HEK293 (cell line): Measurements from ENCODE around the gene KRTAP13-2.

ENCODE experiments used
- CTCF ChIA-PET: fragments of 350-600 bp; formaldehyde crosslinking; extraction: SDS; loops from one replicate; lab custom pipeline; 2021; ENCODE audit warnings: antibody characterized with exemption; lab: Yijun Ruan, JAX
- POLR2A ChIA-PET: fragments of 300-600 bp; formaldehyde crosslinking; extraction: SDS; loops from one replicate; lab custom pipeline; 2020; ENCODE audit warnings: antibody characterized with exemption, inconsistent platforms; lab: Yijun Ruan, JAX
- H3K27ac ChIP-seq: fragments of 200-500 bp; sonication (Bioruptor generic); 2 replicates; pipeline ENCODE4 v1.5.1; 2014; ENCODE audit warnings: low read depth, low read length, control low read depth, inconsistent platforms; ENCODE audit errors: extremely low read depth
- H3K36me3 ChIP-seq, 2 experiments: fragments of 200-500 bp in 1 of 2; sonication (Bioruptor generic) in 1 of 2; 1 replicate in 1 of 2; 2 replicates in 1 of 2; pipeline ENCODE4 v1.5.1; 2014 to 2017; ENCODE audit warnings: inconsistent platforms in 2 of 2, low read length in 2 of 2; ENCODE audit not compliant: control insufficient read depth in 2 of 2, insufficient read depth in 1 of 2
- H3K4me1 ChIP-seq: fragments of 200-500 bp; sonication (Bioruptor generic); 2 replicates; pipeline ENCODE4 v1.5.1; 2014; ENCODE audit warnings: mild to moderate bottlenecking, low read length, inconsistent platforms; ENCODE audit not compliant: control insufficient read depth, insufficient read depth
- H3K4me3 ChIP-seq: 2 replicates; pipeline ENCODE4 v1.5.1; 2011; ENCODE audit warnings: low read depth, mild to moderate bottlenecking, control low read depth, low read length, moderate library complexity
- H3K9me3 ChIP-seq: fragments of 200-500 bp; sonication (Bioruptor generic); 2 replicates; pipeline ENCODE4 v1.5.1; 2014; ENCODE audit warnings: low read depth, low read length, inconsistent platforms; ENCODE audit not compliant: control insufficient read depth, insufficient read depth
- EGR2 ChIP-seq: fragments of 450-650 bp; formaldehyde crosslinking; IDR thresholded peaks from 2 replicates; pipeline ENCODE4 v1.5.1; 2016; ENCODE audit warnings: low read depth, missing biosample characterization, missing genetic modification characterization
- HOXA7 ChIP-seq: sonication (generic); formaldehyde crosslinking; IDR thresholded peaks from 2 replicates; pipeline ENCODE4 v1.8.1; 2022; ENCODE audit warnings: missing genetic modification reagents, borderline replicate concordance
- HOXD13 ChIP-seq: sonication (generic); formaldehyde crosslinking; IDR thresholded peaks from 2 replicates; pipeline ENCODE4 v1.8.0; 2022; ENCODE audit warnings: missing genetic modification reagents, borderline replicate concordance
- SP2 ChIP-seq: fragments of 450-650 bp; formaldehyde crosslinking; IDR thresholded peaks from 2 replicates; pipeline ENCODE4 v1.5.1; 2016; ENCODE audit warnings: missing biosample characterization, missing genetic modification characterization
- TRIM28 ChIP-seq: IDR thresholded peaks from 2 replicates; pipeline ENCODE4 v1.6.1; 2011; ENCODE audit warnings: low read length, control low read depth, borderline replicate concordance
- YY2 ChIP-seq: fragments of 450-650 bp; formaldehyde crosslinking; IDR thresholded peaks from 2 replicates; pipeline ENCODE4 v1.5.1; 2016; ENCODE audit warnings: missing biosample characterization, missing genetic modification characterization
- ZFP41 ChIP-seq: fragments of 450-650 bp; formaldehyde crosslinking; IDR thresholded peaks from 2 replicates; pipeline ENCODE4 v1.5.1; 2016; ENCODE audit warnings: missing biosample characterization, missing genetic modification characterization, borderline replicate concordance
- ZNF157 ChIP-seq: fragments of 450-650 bp; formaldehyde crosslinking; IDR thresholded peaks from 2 replicates; pipeline ENCODE4 v1.5.1; 2016; ENCODE audit warnings: missing biosample characterization, missing genetic modification characterization
- ZNF202 ChIP-seq: fragments of 450-650 bp; formaldehyde crosslinking; IDR thresholded peaks from 2 replicates; pipeline ENCODE4 v1.5.1; 2016; ENCODE audit warnings: missing biosample characterization, missing genetic modification characterization, borderline replicate concordance
- ZNF221 ChIP-seq: fragments of 450-650 bp; formaldehyde crosslinking; IDR thresholded peaks from 2 replicates; pipeline ENCODE4 v1.5.1; 2017; ENCODE audit warnings: missing biosample characterization, missing genetic modification characterization, borderline replicate concordance
- ZNF404 ChIP-seq: fragments of 450-650 bp; formaldehyde crosslinking; IDR thresholded peaks from 2 replicates; pipeline ENCODE4 v1.5.1; 2017; ENCODE audit warnings: missing biosample characterization, missing genetic modification characterization
- ZNF521 ChIP-seq: fragments of 450-650 bp; formaldehyde crosslinking; IDR thresholded peaks from 2 replicates; pipeline ENCODE4 v1.5.1; 2017; ENCODE audit warnings: missing biosample characterization, mild to moderate bottlenecking, missing genetic modification characterization
- ZNF544 ChIP-seq: fragments of 450-650 bp; formaldehyde crosslinking; IDR thresholded peaks from 2 replicates; pipeline ENCODE4 v1.5.0; 2017; ENCODE audit warnings: missing biosample characterization, missing genetic modification characterization
- ZNF549 ChIP-seq: fragments of 450-650 bp; IDR thresholded peaks from 2 replicates; pipeline ENCODE4 v1.5.1; 2018; ENCODE audit warnings: missing biosample characterization, missing genetic modification characterization, mild to moderate bottlenecking, inconsistent platforms, moderate library complexity
- ZNF610 ChIP-seq: fragments of 450-650 bp; formaldehyde crosslinking; IDR thresholded peaks from 2 replicates; pipeline ENCODE4 v1.5.1; 2016; ENCODE audit warnings: missing biosample characterization, missing genetic modification characterization, borderline replicate concordance
- ZNF629 ChIP-seq: fragments of 450-650 bp; formaldehyde crosslinking; IDR thresholded peaks from 2 replicates; pipeline ENCODE4 v1.5.1; 2017; ENCODE audit warnings: missing biosample characterization, missing genetic modification characterization
- ZNF677 ChIP-seq: fragments of 450-650 bp; IDR thresholded peaks from 2 replicates; pipeline ENCODE4 v1.5.0; 2018; ENCODE audit warnings: missing biosample characterization, mild to moderate bottlenecking, missing genetic modification characterization, moderate library complexity
- ZNF701 ChIP-seq: fragments of 450-650 bp; formaldehyde crosslinking; IDR thresholded peaks from 2 replicates; pipeline ENCODE4 v1.5.1; 2016; ENCODE audit warnings: missing biosample characterization, missing genetic modification characterization
- ZNF707 ChIP-seq: fragments of 450-650 bp; formaldehyde crosslinking; IDR thresholded peaks from 2 replicates; pipeline ENCODE4 v1.5.1; 2016; ENCODE audit warnings: missing biosample characterization, missing genetic modification characterization
- ZNF768 ChIP-seq: fragments of 450-650 bp; formaldehyde crosslinking; IDR thresholded peaks from 2 replicates; pipeline ENCODE4 v1.5.1; 2018; ENCODE audit warnings: missing biosample characterization, mild to moderate bottlenecking, missing genetic modification characterization
- TF ChIP-seq, protein P1 (sequence below): fragments of 450-650 bp; formaldehyde crosslinking; IDR thresholded peaks from 2 replicates; pipeline ENCODE4 v1.5.1; 2017; ENCODE audit warnings: missing biosample characterization, mild to moderate bottlenecking, missing genetic modification characterization, moderate library complexity
- TF ChIP-seq, protein P2 (sequence below): fragments of 450-650 bp; formaldehyde crosslinking; IDR thresholded peaks from 2 replicates; pipeline ENCODE4 v1.5.1; 2016; ENCODE audit warnings: missing biosample characterization, missing genetic modification characterization
- TF ChIP-seq, protein P3 (sequence below): fragments of 450-650 bp; formaldehyde crosslinking; IDR thresholded peaks from 2 replicates; pipeline ENCODE4 v1.5.1; 2016; ENCODE audit warnings: missing biosample characterization, missing genetic modification characterization
- TF ChIP-seq, protein P4 (sequence below): fragments of 450-650 bp; formaldehyde crosslinking; IDR thresholded peaks from 2 replicates; pipeline ENCODE4 v1.5.0; 2017; ENCODE audit warnings: missing biosample characterization, missing genetic modification characterization, borderline replicate concordance
- TF ChIP-seq, protein P5 (sequence below): fragments of 450-650 bp; formaldehyde crosslinking; IDR thresholded peaks from 2 replicates; pipeline ENCODE4 v1.5.1; 2016; ENCODE audit warnings: missing biosample characterization, missing genetic modification characterization

The KRTAP13-2 gene

DNA sequence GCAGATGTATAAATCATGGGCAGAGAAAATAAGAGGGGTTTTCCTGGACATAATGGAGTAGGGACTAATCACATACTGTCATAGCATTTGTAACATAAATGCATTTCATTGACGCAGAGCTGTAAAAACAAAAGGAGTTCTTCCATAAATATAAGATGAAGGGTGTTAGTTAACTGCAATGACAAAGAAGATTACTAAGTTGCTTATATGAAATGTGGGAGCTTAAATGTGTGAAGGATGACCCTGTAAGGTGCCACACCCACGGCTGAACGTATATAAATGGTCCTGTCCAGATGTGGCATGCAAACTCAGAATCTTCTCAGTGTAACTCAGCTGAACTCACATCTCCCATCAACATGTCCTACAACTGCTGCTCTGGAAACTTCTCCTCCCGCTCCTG is 23.7 kb upstream of the KRTAP13-2 start, which contains the start of gene KRTAP13-1:
Gene KRTAP13-1 (plus strand): TSS at position 301 of the 400 bp plus-strand sequence. CDS start 56 bp downstream, at position 357.
- Histone ChIP-seq H3K4me3 (no peak within 1 kb of the TSS), H3K4me1 (no peaks in the 10 kb centered on the region), H3K36me3 (no peaks in the 10 kb centered on the region), H3K9me3 (no peaks in the 10 kb centered on the region), H3K27ac (no peak within 1 kb of the TSS)
- no peak for TF ChIP-seq ZNF521 (tag by site-specific recombination)
- no peak for TF ChIP-seq ZNF610 (tag by site-specific recombination)
- no peak for TF ChIP-seq ZNF629 (tag by site-specific recombination)
- no peak for TF ChIP-seq ZNF544
- TF ChIP-seq TRIM28, result no peak
- no peak for TF ChIP-seq ZNF768 (tag by site-specific recombination)
- no peak for TF ChIP-seq ZNF701 (tag by site-specific recombination)
- TF ChIP-seq, protein P1, sequence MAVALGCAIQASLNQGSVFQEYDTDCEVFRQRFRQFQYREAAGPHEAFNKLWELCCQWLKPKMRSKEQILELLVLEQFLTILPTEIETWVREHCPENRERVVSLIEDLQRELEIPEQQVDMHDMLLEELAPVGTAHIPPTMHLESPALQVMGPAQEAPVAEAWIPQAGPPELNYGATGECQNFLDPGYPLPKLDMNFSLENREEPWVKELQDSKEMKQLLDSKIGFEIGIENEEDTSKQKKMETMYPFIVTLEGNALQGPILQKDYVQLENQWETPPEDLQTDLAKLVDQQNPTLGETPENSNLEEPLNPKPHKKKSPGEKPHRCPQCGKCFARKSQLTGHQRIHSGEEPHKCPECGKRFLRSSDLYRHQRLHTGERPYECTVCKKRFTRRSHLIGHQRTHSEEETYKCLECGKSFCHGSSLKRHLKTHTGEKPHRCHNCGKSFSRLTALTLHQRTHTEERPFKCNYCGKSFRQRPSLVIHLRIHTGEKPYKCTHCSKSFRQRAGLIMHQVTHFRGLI (tag by site-specific recombination), result no peak
- TF ChIP-seq HOXD13, result no peak
- no peak for TF ChIP-seq ZNF157 (tag by site-specific recombination)
- TF ChIP-seq SP2 (tag by site-specific recombination), result no peak
- TF ChIP-seq ZNF707 (tag by site-specific recombination), result no peak
- TF ChIP-seq ZFP41 (tag by site-specific recombination), result no peak
- no peak for TF ChIP-seq ZNF404
- TF ChIP-seq, protein P2, sequence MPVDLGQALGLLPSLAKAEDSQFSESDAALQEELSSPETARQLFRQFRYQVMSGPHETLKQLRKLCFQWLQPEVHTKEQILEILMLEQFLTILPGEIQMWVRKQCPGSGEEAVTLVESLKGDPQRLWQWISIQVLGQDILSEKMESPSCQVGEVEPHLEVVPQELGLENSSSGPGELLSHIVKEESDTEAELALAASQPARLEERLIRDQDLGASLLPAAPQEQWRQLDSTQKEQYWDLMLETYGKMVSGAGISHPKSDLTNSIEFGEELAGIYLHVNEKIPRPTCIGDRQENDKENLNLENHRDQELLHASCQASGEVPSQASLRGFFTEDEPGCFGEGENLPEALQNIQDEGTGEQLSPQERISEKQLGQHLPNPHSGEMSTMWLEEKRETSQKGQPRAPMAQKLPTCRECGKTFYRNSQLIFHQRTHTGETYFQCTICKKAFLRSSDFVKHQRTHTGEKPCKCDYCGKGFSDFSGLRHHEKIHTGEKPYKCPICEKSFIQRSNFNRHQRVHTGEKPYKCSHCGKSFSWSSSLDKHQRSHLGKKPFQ (tag by site-specific recombination), result no peak
- ChIA-PET CTCF (no interaction called here), POLR2A (no interaction called here)

DNA sequence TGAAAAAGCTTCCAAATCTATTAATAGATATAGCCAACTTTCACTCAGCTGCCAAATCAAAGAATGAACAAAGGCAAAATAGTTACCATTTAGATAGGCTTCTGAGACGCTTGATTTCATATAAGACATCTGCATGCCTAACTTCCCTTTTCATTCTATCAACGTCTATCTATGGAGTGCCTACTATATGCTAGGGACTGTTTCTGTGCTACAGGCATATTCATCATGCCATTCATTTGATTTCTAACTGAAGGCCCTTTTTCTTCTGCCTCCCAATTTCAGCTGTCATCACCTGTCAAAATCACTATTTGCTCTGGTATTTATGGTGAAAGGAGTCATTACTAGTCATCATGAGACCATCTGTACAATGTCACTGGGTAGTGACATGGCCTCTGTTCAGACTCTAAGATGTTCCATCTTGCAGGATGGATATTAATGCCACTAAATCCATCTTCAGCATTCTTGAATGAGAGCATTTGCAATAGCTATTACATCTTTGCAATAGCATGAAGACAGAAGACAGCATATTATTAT is 19.5 kb upstream of the KRTAP13-2 start:
- Histone ChIP-seq H3K36me3 (no peaks in the 10 kb centered on the region), H3K9me3 (no peaks in the 10 kb centered on the region), H3K4me3 (no peak overlapping the region), H3K27ac (no peak overlapping the region), H3K4me1 (no peaks in the 10 kb centered on the region)
- no peak for TF ChIP-seq EGR2 (tag by site-specific recombination)
- POLR2A ChIA-PET, result no interaction called here
- CTCF ChIA-PET, result interaction anchor here (1.4 to 2.1 kb wide), 2 partner anchors 18 to 51 kb away, joined by 8 to 9 read pairs; no protein-coding TSS in a partner anchor

DNA sequence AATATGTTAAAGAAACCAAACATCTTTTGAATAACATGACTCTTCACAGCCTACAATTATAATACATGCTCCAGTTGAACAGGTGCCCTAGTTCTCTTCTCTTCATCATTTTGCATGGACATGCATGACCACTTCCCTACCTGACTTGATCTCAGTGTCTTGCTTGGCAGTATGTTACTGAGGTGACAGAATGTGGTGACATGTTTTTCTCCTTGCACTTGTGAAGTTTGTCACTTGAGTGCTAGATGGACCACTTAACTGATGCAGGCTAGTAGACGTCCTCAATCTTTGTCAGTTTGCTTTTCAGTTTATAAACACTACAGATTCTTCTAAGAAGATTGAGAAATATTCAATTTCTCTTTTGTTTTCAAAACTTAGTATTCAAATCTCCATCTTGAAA is 10.1 kb upstream of the KRTAP13-2 start:
- no peak overlapping the region for H3K27ac ChIP-seq
- no peaks in the 10 kb centered on the region for H3K36me3 ChIP-seq
- no peaks in the 10 kb centered on the region for H3K4me1 ChIP-seq
- H3K4me3 ChIP-seq, result no peak overlapping the region
- ChIA-PET POLR2A (no interaction called here), CTCF (no interaction called here)
- H3K9me3 ChIP-seq, result no peaks in the 10 kb centered on the region
- TF ChIP-seq ZNF549, result no peak
- no peak for TF ChIP-seq ZNF221 (tag by site-specific recombination)
- TF ChIP-seq ZNF707 (tag by site-specific recombination), result no peak
- TF ChIP-seq, protein P3, sequence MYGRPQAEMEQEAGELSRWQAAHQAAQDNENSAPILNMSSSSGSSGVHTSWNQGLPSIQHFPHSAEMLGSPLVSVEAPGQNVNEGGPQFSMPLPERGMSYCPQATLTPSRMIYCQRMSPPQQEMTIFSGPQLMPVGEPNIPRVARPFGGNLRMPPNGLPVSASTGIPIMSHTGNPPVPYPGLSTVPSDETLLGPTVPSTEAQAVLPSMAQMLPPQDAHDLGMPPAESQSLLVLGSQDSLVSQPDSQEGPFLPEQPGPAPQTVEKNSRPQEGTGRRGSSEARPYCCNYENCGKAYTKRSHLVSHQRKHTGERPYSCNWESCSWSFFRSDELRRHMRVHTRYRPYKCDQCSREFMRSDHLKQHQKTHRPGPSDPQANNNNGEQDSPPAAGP, result no peak
- TF ChIP-seq, protein P4, sequence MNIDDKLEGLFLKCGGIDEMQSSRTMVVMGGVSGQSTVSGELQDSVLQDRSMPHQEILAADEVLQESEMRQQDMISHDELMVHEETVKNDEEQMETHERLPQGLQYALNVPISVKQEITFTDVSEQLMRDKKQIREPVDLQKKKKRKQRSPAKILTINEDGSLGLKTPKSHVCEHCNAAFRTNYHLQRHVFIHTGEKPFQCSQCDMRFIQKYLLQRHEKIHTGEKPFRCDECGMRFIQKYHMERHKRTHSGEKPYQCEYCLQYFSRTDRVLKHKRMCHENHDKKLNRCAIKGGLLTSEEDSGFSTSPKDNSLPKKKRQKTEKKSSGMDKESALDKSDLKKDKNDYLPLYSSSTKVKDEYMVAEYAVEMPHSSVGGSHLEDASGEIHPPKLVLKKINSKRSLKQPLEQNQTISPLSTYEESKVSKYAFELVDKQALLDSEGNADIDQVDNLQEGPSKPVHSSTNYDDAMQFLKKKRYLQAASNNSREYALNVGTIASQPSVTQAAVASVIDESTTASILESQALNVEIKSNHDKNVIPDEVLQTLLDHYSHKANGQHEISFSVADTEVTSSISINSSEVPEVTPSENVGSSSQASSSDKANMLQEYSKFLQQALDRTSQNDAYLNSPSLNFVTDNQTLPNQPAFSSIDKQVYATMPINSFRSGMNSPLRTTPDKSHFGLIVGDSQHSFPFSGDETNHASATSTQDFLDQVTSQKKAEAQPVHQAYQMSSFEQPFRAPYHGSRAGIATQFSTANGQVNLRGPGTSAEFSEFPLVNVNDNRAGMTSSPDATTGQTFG (tag by site-specific recombination), result no peak
- no peak for TF ChIP-seq ZNF677 (tag by site-specific recombination)
- TF ChIP-seq HOXA7 (CRISPR knock-in tag), result no peak
- TF ChIP-seq, protein P5, sequence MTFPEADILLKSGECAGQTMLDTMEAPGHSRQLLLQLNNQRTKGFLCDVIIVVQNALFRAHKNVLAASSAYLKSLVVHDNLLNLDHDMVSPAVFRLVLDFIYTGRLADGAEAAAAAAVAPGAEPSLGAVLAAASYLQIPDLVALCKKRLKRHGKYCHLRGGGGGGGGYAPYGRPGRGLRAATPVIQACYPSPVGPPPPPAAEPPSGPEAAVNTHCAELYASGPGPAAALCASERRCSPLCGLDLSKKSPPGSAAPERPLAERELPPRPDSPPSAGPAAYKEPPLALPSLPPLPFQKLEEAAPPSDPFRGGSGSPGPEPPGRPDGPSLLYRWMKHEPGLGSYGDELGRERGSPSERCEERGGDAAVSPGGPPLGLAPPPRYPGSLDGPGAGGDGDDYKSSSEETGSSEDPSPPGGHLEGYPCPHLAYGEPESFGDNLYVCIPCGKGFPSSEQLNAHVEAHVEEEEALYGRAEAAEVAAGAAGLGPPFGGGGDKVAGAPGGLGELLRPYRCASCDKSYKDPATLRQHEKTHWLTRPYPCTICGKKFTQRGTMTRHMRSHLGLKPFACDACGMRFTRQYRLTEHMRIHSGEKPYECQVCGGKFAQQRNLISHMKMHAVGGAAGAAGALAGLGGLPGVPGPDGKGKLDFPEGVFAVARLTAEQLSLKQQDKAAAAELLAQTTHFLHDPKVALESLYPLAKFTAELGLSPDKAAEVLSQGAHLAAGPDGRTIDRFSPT (tag by site-specific recombination), result no peak
- no peak for TF ChIP-seq ZNF202 (tag by site-specific recombination)
- no peak for TF ChIP-seq YY2 (tag by site-specific recombination)
